Activated CD8-positive, alpha-beta memory T cell treated with anti-CD3 and anti-CD28 coated beads, Interleukin-2, amount 50 U/mL, for 1 hour (primary cell): ENCODE data around the gene RBM33.

Experiments
- DNase-seq: peaks from one replicate; pipeline ENCODE4 v3.0.0-alpha.2; 2020; ENCODE audit errors: extremely low read depth

Gene RBM33

GRCh38 chr7:155724327-155725005 is 80.0 kb downstream of the RBM33 start:
- DNase-seq, result no peak

GRCh38 chr7:155725006-155725355 is 80.5 kb downstream of the RBM33 start:
- no peak for DNase-seq

- no peak for DNase-seq
These were observed 83.2 kb downstream of the RBM33 start for GRCh38 chr7:155727616-155728015.

GRCh38 chr7:155728116-155728515 is 83.7 kb downstream of the RBM33 start:
- no peak for DNase-seq

- DNase-seq, result no peak
These were observed 85.4 kb downstream of the RBM33 start for GRCh38 chr7:155729847-155730246.

GRCh38 chr7:155731380-155731779 is 86.9 kb downstream of the RBM33 start:
- DNase-seq, result no peak

GRCh38 chr7:155731871-155732270 is 87.4 kb downstream of the RBM33 start:
- DNase-seq, result no peak

- DNase-seq, result no peak
These were observed 87.8 kb downstream of the RBM33 start for GRCh38 chr7:155732286-155732685.

- no peak for DNase-seq
These were observed 89.4 kb downstream of the RBM33 start for GRCh38 chr7:155733582-155734444.

- no peak for DNase-seq
These were observed 90.0 kb downstream of the RBM33 start for GRCh38 chr7:155734445-155734809.

GRCh38 chr7:155735442-155736115 is 91.1 kb downstream of the RBM33 start:
- no peak for DNase-seq

- no peak for DNase-seq
These were observed 93.1 kb downstream of the RBM33 start for GRCh38 chr7:155737590-155737989.

- DNase-seq, result no peak
These were observed 93.6 kb downstream of the RBM33 start for GRCh38 chr7:155738104-155738503.

- no peak for DNase-seq
These were observed 94.4 kb downstream of the RBM33 start for GRCh38 chr7:155738652-155739537.

GRCh38 chr7:155739538-155740143 is 95.2 kb downstream of the RBM33 start:
- no peak for DNase-seq

GRCh38 chr7:155741082-155741481 is 96.6 kb downstream of the RBM33 start:
- DNase-seq, result no peak

- DNase-seq, result no peak
These were observed 97.3 kb downstream of the RBM33 start for GRCh38 chr7:155741805-155742204.

- no peak for DNase-seq
These were observed 98.7 kb downstream of the RBM33 start for GRCh38 chr7:155743177-155743576.

- no peak for DNase-seq
These were observed 100.7 kb downstream of the RBM33 start for GRCh38 chr7:155744971-155745683.

- no peak for DNase-seq
These were observed 101.3 kb downstream of the RBM33 start for GRCh38 chr7:155745737-155746136.

- no peak for DNase-seq
These were observed 101.7 kb downstream of the RBM33 start for GRCh38 chr7:155746188-155746587.
